ENCODE results near the gene USH1C. TPM values are rescaled to one million over a fixed set of nuclear protein-coding genes. Genes with fewer than 3 reads are reported as not detected.

Gene USH1C
- total RNA-seq, 1 donor from 2014 or later, result not detected

DNA sequence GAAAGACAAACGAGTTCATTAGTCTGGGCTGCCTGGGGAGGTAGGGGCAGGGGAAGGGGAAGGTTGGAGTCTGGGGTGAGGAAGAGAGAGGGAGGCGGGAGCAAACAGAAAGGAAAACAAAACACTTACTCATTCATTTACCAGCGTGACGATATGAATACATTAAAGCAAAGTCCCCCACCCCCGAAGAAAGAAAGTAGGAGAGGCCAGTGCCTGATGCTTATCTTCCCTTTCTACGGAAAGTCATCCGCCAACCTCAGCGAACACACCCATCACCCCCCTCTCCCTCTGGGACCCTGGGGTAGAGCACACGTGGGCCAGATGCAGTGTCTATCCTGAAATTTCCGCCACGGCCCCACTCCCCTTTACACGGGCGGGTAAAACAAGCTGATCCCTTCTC lies 81.3 kb downstream of the USH1C start:
- Mint-ChIP-seq H3K27ac (ENCODE audit: unreplicated experiment) (no peak overlapping the region), H3K9me3 (no peaks in the 10 kb centered on the region), H3K4me3 (no peak overlapping the region), H3K36me3 (ENCODE audit: low read depth) (no peaks in the 10 kb centered on the region), H3K4me1 (no peaks in the 10 kb centered on the region), H3K27me3 (ENCODE audit: low read depth) (no peaks in the 10 kb centered on the region)
- DNase-seq (ENCODE audit: low read depth, low spot score), result no peak
- TF ChIP-seq, protein P1, sequence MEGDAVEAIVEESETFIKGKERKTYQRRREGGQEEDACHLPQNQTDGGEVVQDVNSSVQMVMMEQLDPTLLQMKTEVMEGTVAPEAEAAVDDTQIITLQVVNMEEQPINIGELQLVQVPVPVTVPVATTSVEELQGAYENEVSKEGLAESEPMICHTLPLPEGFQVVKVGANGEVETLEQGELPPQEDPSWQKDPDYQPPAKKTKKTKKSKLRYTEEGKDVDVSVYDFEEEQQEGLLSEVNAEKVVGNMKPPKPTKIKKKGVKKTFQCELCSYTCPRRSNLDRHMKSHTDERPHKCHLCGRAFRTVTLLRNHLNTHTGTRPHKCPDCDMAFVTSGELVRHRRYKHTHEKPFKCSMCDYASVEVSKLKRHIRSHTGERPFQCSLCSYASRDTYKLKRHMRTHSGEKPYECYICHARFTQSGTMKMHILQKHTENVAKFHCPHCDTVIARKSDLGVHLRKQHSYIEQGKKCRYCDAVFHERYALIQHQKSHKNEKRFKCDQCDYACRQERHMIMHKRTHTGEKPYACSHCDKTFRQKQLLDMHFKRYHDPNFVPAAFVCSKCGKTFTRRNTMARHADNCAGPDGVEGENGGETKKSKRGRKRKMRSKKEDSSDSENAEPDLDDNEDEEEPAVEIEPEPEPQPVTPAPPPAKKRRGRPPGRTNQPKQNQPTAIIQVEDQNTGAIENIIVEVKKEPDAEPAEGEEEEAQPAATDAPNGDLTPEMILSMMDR (conservative IDR thresholded peaks at IDR 0.05), result no peak

DNA sequence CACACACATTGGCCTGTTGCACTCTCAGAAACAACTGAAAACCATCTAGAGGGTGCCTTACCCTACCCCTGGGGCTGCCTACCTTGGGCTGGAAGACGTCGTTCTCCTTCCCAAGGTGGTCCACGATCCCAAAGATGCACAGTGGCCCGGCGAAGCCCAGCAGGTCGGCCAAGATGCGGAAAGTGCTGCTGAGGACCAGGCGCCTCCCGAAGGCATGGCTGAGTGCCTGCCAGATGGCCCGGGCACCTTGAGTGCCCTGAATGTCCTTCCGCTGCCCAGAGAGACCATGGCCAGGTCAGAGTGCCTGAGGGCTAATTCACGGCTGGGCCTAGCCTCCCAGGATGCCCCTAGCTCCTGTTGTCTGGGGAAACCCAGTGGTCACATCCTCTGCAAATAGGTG lies 83.8 kb downstream of the USH1C start:
- Mint-ChIP-seq H3K4me3 (no peak overlapping the region), H3K9me3 (no peaks in the 10 kb centered on the region), H3K27me3 (ENCODE audit: low read depth) (no peaks in the 10 kb centered on the region), H3K36me3 (ENCODE audit: low read depth) (no peaks in the 10 kb centered on the region), H3K4me1 (no peaks in the 10 kb centered on the region), H3K27ac (ENCODE audit: unreplicated experiment) (no peak overlapping the region)
- no peak for DNase-seq (ENCODE audit: low read depth, low spot score)
- TF ChIP-seq, protein P1 (conservative IDR thresholded peaks at IDR 0.05), result no peak

DNA sequence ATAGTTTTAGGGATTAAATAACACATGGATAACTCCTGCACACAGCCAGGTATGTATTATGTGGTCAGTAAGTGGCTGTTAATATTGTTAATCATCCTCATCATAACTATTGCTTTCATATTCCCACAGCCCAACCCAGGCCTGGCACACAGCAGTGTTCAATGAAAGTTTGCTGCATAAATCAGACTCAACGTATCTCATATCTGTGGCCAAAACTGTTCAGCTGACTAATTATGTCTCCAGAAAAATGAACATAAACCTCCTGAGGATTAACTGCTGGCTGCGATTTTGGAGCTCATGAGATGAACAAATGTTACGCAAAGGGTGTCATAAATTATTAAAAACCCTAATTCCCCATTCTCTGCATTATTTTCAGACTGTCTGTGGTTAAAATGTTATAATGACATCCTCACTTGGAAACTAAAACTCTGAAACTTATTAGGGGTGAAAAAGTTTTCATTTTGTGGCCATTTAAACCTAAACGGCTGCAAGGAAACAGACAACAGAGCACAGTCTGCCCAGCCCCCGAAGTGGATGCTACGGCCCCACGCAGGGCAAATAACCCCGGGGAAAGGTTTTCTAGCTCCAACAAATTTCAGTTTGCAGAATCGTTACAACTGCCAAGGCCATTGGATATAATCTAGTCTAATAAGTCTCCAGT lies 84.8 kb downstream of the USH1C start:
- H3K27ac Mint-ChIP-seq (ENCODE audit: unreplicated experiment), result no peak overlapping the region
- H3K4me1 Mint-ChIP-seq, result no peaks in the 10 kb centered on the region
- H3K9me3 Mint-ChIP-seq, result no peaks in the 10 kb centered on the region
- no peak for DNase-seq (ENCODE audit: low read depth, low spot score)
- no peak overlapping the region for H3K4me3 Mint-ChIP-seq
- no peaks in the 10 kb centered on the region for H3K36me3 Mint-ChIP-seq (ENCODE audit: low read depth)
- TF ChIP-seq, protein P1 (conservative IDR thresholded peaks at IDR 0.05), result no peak
- H3K27me3 Mint-ChIP-seq (ENCODE audit: low read depth), result no peaks in the 10 kb centered on the region

DNA sequence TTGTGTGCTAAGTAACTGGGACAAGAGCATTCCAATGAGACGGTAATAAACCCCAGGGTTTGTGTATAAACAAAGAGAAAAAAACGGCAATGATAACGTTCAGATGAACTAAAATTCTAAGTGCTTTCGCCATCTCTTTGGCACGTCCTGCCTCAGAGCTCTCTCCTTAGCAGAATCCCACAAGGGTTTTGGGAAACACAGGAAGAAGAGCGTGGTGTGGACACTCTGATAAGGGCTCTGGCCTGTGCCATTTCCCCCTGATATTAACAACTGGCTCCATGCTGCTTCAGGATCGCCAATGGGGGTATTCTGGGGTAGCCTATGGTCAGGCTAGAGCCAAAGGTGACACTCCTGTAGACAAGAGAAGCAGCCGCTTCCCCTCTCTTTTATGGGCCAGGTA lies 85.9 kb downstream of the USH1C start:
- Mint-ChIP-seq H3K4me3 (no peak overlapping the region), H3K36me3 (ENCODE audit: low read depth) (no peaks in the 10 kb centered on the region), H3K4me1 (no peaks in the 10 kb centered on the region), H3K9me3 (no peaks in the 10 kb centered on the region), H3K27me3 (ENCODE audit: low read depth) (no peaks in the 10 kb centered on the region), H3K27ac (ENCODE audit: unreplicated experiment) (no peak overlapping the region)
- DNase-seq (ENCODE audit: low read depth, low spot score), result no peak
- TF ChIP-seq, protein P1 (conservative IDR thresholded peaks at IDR 0.05), result no peak

DNA sequence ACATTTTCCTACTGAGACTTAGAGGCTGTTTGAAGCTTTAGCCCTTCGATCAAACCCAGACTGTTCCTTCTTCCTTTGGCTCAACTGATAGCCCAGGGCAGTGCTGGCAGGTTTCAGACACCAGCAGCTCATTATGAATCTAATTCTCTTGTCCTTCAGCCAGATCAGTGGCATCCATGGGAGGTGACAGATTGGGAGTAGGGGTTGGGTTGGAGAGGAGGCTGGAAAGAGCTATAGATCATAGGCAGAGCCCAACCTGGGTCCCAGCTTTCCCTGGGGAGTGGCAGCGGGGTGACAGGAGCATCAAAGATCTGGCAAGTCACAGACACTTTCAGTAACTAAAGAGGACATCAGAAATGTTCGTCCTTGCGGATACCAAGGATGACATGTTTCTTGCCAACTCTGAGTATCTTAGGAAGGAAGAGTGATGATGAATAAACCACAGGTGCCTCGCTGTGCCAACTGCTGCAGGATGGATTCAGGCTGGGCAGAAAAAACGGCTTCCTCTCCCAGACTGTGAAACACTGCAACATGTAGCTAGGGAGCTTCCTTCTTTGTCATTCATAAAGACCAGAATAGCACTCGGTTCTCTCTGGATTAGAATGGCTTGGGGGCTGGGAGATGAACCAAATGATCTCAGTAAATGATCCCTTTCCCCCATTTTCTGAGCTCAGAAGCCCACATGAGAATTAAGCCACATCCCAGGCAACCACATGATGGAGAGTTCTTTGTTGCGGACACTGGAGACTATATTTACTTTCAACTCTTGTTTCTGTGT lies 86.6 kb downstream of the USH1C start:
- H3K36me3 Mint-ChIP-seq (ENCODE audit: low read depth), result peaks cover 1% of the 10 kb centered on the region
- H3K27me3 Mint-ChIP-seq (ENCODE audit: low read depth), result no peaks in the 10 kb centered on the region
- no peaks in the 10 kb centered on the region for H3K9me3 Mint-ChIP-seq
- no peak overlapping the region for H3K27ac Mint-ChIP-seq (ENCODE audit: unreplicated experiment)
- DNase-seq (ENCODE audit: low read depth, low spot score), result no peak
- TF ChIP-seq, protein P1 (conservative IDR thresholded peaks at IDR 0.05), result no peak
- H3K4me1 Mint-ChIP-seq, result no peaks in the 10 kb centered on the region
- H3K4me3 Mint-ChIP-seq, result no peak overlapping the region
